ENCODE data around the gene RNF175.

RNF175 gene

DNA sequence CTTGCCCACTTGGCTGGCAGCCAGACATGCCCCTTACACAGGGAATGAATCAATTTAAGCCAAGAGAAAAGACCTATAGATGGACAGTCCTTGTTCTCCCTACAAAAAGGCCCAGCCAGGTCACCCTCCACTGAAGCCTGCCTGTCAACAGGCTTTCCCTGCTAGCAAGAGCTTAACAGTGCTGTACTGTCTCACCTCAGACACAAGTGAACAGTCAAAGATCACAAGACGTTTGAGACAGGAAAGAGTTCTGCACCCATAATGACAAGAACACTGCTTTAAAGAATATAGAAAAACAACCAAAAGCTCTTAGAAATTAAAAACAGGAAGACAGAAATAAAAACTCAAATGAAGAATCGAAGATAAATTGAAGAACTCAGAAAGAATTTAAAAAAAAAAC lies 4.6 kb downstream of the RNF175 start:
- Histone ChIP-seq H3K4me3 (no peak overlapping the region), H3K27ac (no peak overlapping the region), H3K9ac (no peak overlapping the region), H3K27me3 (peaks cover 27% of the 10 kb centered on the region), H3K4me2 (no peak overlapping the region; the same call in 1 of the 2 replicates), H3K9me3 (peaks cover 19% of the 10 kb centered on the region), H3K4me1 (peaks cover 36% of the 10 kb centered on the region), H4K20me1 (no peaks in the 10 kb centered on the region), H3K36me3 (no peaks in the 10 kb centered on the region)
- TF ChIP-seq Cebpa-rat (IDR thresholded peaks at IDR 0.05), result no peak

DNA sequence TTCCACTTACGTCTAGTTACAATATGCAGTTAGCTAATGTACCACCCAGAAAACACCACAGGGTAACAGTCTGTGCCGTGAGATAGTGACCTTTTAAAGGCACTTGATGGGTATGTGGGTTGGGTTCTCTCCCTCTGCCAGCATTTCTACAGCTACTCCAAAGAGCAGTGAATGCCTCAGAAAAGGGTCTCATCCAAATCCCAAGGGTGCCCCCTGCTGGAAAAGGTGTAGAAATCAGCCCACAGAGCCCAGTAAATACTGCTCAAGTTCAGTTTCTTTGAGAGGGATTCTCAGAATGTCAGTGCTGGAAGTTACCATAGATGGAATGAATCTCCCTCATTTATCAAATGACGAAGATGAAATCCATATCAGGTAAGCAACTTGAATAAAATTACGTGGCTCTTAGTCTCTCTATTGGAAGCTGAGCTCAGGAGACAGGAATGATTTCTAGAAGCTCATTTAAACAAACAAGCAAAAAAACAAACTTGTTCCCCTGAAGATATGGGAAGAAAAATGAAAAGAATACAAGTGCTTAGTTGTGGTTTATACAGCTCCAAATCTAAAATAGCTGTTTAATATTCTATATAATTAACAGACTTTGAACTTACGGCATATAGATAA lies 9.5 kb downstream of the RNF175 start:
- Histone ChIP-seq H3K4me3 (no peak overlapping the region), H3K27ac (no peak overlapping the region), H3K9ac (no peak overlapping the region), H3K4me1 (peaks cover 72% of the 10 kb centered on the region), H3K27me3 (no peaks in the 10 kb centered on the region), H3K9me3 (peaks cover 11% of the 10 kb centered on the region; the same call in 1 of the 2 replicates), H3K4me2 (peak overlapping the region; percentile 75), H3K36me3 (no peaks in the 10 kb centered on the region), H4K20me1 (no peaks in the 10 kb centered on the region)
- no peak for TF ChIP-seq Cebpa-rat (IDR thresholded peaks at IDR 0.05)

DNA sequence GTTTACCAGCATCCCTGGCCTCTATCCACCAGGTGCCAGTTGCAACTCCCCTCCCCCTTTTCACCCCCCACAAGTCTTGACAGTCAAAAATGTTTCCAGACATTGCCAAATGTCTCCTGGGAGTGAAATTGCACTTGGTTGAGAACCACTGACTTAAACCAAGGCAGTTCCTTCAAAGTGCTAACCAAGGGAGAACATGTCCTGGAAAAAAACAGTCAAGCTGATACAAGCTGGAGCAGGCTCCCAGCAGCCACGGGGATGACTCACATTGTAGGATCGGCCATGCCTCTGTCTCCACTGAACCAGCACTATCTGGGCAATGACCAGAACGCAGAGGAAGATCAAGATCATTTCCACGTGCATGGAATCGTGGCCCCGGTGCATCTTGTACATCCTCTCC lies 11.4 kb downstream of the RNF175 start:
- Histone ChIP-seq H3K4me2 (peak overlapping the region; percentile 75), H3K4me3 (no peak overlapping the region), H3K4me1 (peaks cover 66% of the 10 kb centered on the region), H3K9ac (peak overlapping the region; percentile 42; the same call in 1 of the 2 replicates), H3K27ac (peak overlapping the region; percentile 68), H3K9me3 (peaks cover 10% of the 10 kb centered on the region), H4K20me1 (no peaks in the 10 kb centered on the region), H3K36me3 (no peaks in the 10 kb centered on the region), H3K27me3 (no peaks in the 10 kb centered on the region)
- peak; percentile 42; the same call in 1 of the 2 replicates for TF ChIP-seq Cebpa-rat (IDR thresholded peaks at IDR 0.05)

- no peak overlapping the region for H3K9ac ChIP-seq
- H3K4me2 ChIP-seq, result peak overlapping the region; percentile 75
- no peaks in the 10 kb centered on the region for H3K36me3 ChIP-seq
- H3K27ac ChIP-seq, result peak overlapping the region; percentile 68
- H4K20me1 ChIP-seq, result no peaks in the 10 kb centered on the region
- no peak overlapping the region for H3K4me3 ChIP-seq
- peaks cover 15% of the 10 kb centered on the region for H3K9me3 ChIP-seq
- H3K27me3 ChIP-seq, result no peaks in the 10 kb centered on the region
- peaks cover 66% of the 10 kb centered on the region for H3K4me1 ChIP-seq
- no peak for TF ChIP-seq Cebpa-rat (IDR thresholded peaks at IDR 0.05)
These were observed 12.3 kb downstream of the RNF175 start for GRCh38 chr4:153747406-153747955.

- peaks cover 28% of the 10 kb centered on the region for H3K9me3 ChIP-seq
- H3K36me3 ChIP-seq, result peaks cover 5% of the 10 kb centered on the region; the same call in 1 of the 2 replicates
- H4K20me1 ChIP-seq, result no peaks in the 10 kb centered on the region
- H3K4me1 ChIP-seq, result peaks cover 64% of the 10 kb centered on the region
- no peaks in the 10 kb centered on the region for H3K27me3 ChIP-seq
- H3K27ac ChIP-seq, result no peak overlapping the region
- no peak for TF ChIP-seq Cebpa-rat (IDR thresholded peaks at IDR 0.05)
- H3K4me2 ChIP-seq, result no peak overlapping the region
- no peak overlapping the region for H3K9ac ChIP-seq
- H3K4me3 ChIP-seq, result no peak overlapping the region
These were observed 14.2 kb downstream of the RNF175 start for GRCh38 chr4:153745651-153746050.

- TF ChIP-seq Cebpa-rat (IDR thresholded peaks at IDR 0.05), result no peak
- peak overlapping the region; percentile 5; the same call in 1 of the 2 replicates for H3K4me3 ChIP-seq
- H4K20me1 ChIP-seq, result no peaks in the 10 kb centered on the region
- peak overlapping the region; percentile 40 for H3K4me2 ChIP-seq
- peaks cover 6% of the 10 kb centered on the region; the same call in 1 of the 2 replicates for H3K36me3 ChIP-seq
- H3K27me3 ChIP-seq, result no peaks in the 10 kb centered on the region
- no peak overlapping the region for H3K27ac ChIP-seq
- peaks cover 23% of the 10 kb centered on the region for H3K4me1 ChIP-seq
- no peak overlapping the region for H3K9ac ChIP-seq
- H3K9me3 ChIP-seq, result peaks cover 50% of the 10 kb centered on the region
These were observed 18.3 kb downstream of the RNF175 start for GRCh38 chr4:153741541-153741940.

DNA sequence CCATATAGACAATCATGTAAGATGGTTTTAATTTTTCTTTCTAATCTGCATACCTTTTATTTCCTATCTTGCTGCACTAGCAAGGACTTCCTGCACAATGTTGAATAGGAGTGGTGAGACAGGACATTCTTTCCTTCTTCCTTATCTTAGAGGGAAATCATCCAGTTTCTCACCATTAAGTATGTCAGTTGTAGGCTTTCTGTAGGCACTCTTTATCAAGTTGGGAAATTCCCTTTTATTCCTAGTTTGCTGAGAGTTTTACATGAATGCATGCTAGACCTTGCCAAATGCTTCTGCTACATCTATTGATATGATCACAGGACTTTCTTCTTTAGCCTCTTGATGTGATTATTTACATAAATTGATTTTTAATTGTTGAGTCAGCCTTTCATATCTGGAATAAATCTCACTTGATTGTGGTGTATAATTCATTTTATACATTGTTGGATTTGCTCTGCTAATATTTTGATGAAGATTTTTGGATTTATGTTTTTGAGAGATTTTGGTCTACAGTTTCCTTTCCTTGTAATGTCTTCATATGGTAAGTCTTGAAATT lies 23.8 kb downstream of the RNF175 start:
- Histone ChIP-seq H3K36me3 (peaks cover 4% of the 10 kb centered on the region; the same call in 1 of the 2 replicates), H3K4me1 (peaks cover 39% of the 10 kb centered on the region), H3K4me3 (no peak overlapping the region), H3K9me3 (peaks cover 27% of the 10 kb centered on the region), H3K27ac (no peak overlapping the region), H4K20me1 (no peaks in the 10 kb centered on the region), H3K9ac (no peak overlapping the region), H3K4me2 (no peak overlapping the region), H3K27me3 (no peaks in the 10 kb centered on the region)
- TF ChIP-seq Cebpa-rat (IDR thresholded peaks at IDR 0.05), result no peak

DNA sequence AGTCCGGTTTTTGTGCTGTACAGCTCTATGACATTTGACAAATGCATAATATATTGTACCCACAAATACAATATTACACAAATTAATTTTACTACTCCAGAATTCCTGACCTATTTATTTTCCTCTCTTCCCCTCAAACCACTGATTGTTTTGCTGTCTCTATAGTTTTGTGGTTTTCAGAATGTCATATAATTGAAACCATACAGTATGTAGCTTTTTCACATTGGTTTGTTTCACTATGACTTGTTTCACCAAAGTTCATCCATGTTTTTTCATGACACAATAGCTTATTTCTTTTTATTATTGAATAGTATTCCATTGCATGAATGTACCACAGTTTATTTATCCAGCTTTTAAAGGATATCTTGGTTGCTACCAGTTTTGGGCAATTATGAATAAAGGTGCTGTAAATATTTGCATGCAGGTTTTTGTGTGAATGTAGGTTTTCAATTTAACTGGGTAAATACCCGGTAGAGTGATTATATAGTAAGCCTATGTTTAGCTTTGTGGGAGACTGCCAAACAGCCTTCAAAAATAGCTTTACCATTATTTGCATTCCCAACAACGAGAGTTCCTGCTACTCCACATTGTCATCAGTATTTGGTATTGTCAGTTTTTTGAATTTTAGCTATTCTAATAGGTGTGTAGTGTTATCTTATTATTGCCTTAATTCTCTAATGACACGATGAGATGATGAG lies 25.9 kb downstream of the RNF175 start:
- Histone ChIP-seq H3K9ac (no peak overlapping the region), H3K27ac (no peak overlapping the region), H3K27me3 (no peaks in the 10 kb centered on the region), H3K4me1 (peaks cover 59% of the 10 kb centered on the region), H3K9me3 (peaks cover 15% of the 10 kb centered on the region), H3K4me2 (no peak overlapping the region), H4K20me1 (no peaks in the 10 kb centered on the region), H3K4me3 (no peak overlapping the region), H3K36me3 (no peaks in the 10 kb centered on the region)
- TF ChIP-seq Cebpa-rat (IDR thresholded peaks at IDR 0.05), result no peak

DNA sequence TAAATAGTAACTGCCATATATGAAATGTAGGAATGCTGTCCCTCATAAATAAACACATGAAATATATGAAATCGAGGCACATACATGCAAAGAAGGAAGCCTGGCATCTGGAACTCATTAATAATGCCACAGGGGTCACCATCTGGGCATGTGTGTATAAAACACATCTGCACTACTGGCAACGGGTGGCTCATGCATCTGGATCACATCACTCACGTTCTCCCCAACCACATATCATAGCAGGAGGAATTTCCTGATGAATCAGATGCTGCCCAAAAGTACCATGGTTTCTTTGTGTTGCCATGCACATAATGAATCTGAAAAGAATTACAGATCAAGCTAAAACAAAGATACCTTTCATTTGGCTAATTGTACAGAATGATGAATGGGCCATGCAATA lies 28.6 kb downstream of the RNF175 start:
- Histone ChIP-seq H3K36me3 (no peaks in the 10 kb centered on the region), H3K9ac (no peak overlapping the region), H3K27me3 (no peaks in the 10 kb centered on the region), H3K4me1 (peaks cover 86% of the 10 kb centered on the region), H3K4me2 (peak overlapping the region; percentile 89), H3K9me3 (no peaks in the 10 kb centered on the region), H4K20me1 (no peaks in the 10 kb centered on the region), H3K4me3 (no peak overlapping the region), H3K27ac (peak overlapping the region; percentile 76)
- TF ChIP-seq Cebpa-rat (IDR thresholded peaks at IDR 0.05), result no peak

DNA sequence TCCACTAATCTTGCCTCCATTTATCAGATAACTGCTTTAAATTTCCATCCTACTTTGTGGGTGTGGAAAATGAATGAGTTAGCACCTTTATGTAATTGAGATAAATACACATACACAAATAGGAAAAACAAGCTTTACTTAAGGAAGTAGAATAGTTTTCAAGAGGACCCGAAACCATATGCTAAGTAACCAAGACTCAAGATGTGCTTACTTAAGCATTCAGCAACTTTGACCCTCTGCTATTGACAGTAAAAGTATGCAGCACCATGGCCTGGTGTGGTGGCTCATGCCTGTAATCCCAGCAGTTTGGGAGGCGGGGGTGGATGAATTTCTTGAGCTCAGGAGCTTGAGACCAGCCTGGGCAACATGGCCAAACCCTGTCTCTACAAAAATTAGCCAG lies 29.9 kb downstream of the RNF175 start:
- H3K27me3 ChIP-seq, result no peaks in the 10 kb centered on the region
- H3K9ac ChIP-seq, result 0 out of 2 replicates have a peak overlapping the region, but pooled peaks have one; percentile 28
- H4K20me1 ChIP-seq, result no peaks in the 10 kb centered on the region
- peak overlapping the region; percentile 70 for H3K27ac ChIP-seq
- no peaks in the 10 kb centered on the region for H3K9me3 ChIP-seq
- no peaks in the 10 kb centered on the region for H3K36me3 ChIP-seq
- H3K4me3 ChIP-seq, result no peak overlapping the region
- H3K4me2 ChIP-seq, result peak overlapping the region; percentile 89
- TF ChIP-seq Cebpa-rat (IDR thresholded peaks at IDR 0.05), result no peak
- H3K4me1 ChIP-seq, result peaks cover 93% of the 10 kb centered on the region
